GM23248 (cell line): ENCODE measurements around the gene ST3GAL2.

Experiments used
- EZH2 ChIP-seq: fragments of 200-600 bp; sonication (generic); IDR thresholded peaks from 2 replicates; pipeline ENCODE4 v1.6.1; 2018; ENCODE audit warnings: antibody characterized with exemption, mild to moderate bottlenecking; ENCODE audit not compliant: insufficient read depth, poor library complexity, severe bottlenecking
- EZH2phosphoT487 ChIP-seq: fragments of 200-600 bp; sonication (generic); IDR thresholded peaks from 2 replicates; pipeline ENCODE4 v1.6.1; 2018; ENCODE audit warnings: antibody characterized with exemption, moderate library complexity, mild to moderate bottlenecking, low read depth; ENCODE audit not compliant: insufficient read depth

DNA sequence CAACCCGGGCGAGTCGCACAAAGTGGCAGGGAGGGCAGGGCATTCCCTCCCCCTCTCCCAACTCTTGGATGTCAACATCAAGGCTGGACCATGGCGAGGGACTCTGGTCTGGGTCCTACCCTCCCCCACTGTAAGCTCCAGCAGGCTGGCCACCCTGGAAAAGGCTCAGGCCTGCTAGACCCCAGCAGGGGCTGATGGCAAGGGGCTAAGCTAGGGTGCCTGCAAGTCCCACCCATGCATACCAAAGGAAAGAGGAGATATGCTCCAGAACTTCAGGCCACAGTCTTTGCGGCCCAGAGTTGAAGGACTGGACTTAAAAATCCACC, 19.9 kb downstream of the ST3GAL2 start:
- no peak for TF ChIP-seq EZH2phosphoT487
- no peak for TF ChIP-seq EZH2
